Measurements from ENCODE around the gene SP100.
A peak's percentile ranks its signal among the peaks of the same experiment; 100 is the strongest.

Gene SP100

GRCh38 chr2:230502593-230502992 lies 86.6 kb downstream of the SP100 start:
- H3K4me1 Mint-ChIP-seq (ENCODE audit: low read depth), result no peaks in the 10 kb centered on the region
- no peaks in the 10 kb centered on the region for H3K9me3 Mint-ChIP-seq
- no peak for DNase-seq (ENCODE audit: low spot score)
- no peak overlapping the region for H3K4me3 Mint-ChIP-seq
- H3K27me3 Mint-ChIP-seq (ENCODE audit: low read depth), result no peaks in the 10 kb centered on the region
- H3K36me3 Mint-ChIP-seq (ENCODE audit: low read depth), result peaks cover 88% of the 10 kb centered on the region
- H3K27ac Mint-ChIP-seq, result no peak overlapping the region

- no peak overlapping the region for H3K4me3 Mint-ChIP-seq
- no peaks in the 10 kb centered on the region for H3K4me1 Mint-ChIP-seq (ENCODE audit: low read depth)
- no peak for DNase-seq (ENCODE audit: low spot score)
- H3K36me3 Mint-ChIP-seq (ENCODE audit: low read depth), result peaks cover 90% of the 10 kb centered on the region
- H3K27ac Mint-ChIP-seq, result no peak overlapping the region
- H3K27me3 Mint-ChIP-seq (ENCODE audit: low read depth), result no peaks in the 10 kb centered on the region
- H3K9me3 Mint-ChIP-seq, result no peaks in the 10 kb centered on the region
These were observed 87.8 kb downstream of the SP100 start for GRCh38 chr2:230503798-230504197.

GRCh38 chr2:230505162-230505561 lies 89.2 kb downstream of the SP100 start:
- no peak overlapping the region for H3K4me3 Mint-ChIP-seq
- no peak for DNase-seq (ENCODE audit: low spot score)
- no peaks in the 10 kb centered on the region for H3K9me3 Mint-ChIP-seq
- H3K27me3 Mint-ChIP-seq (ENCODE audit: low read depth), result no peaks in the 10 kb centered on the region
- no peaks in the 10 kb centered on the region for H3K4me1 Mint-ChIP-seq (ENCODE audit: low read depth)
- H3K36me3 Mint-ChIP-seq (ENCODE audit: low read depth), result peaks cover 89% of the 10 kb centered on the region
- no peak overlapping the region for H3K27ac Mint-ChIP-seq

GRCh38 chr2:230512955-230513748 lies 97.2 kb downstream of the SP100 start:
- no peak overlapping the region for H3K27ac Mint-ChIP-seq
- no peak for DNase-seq (ENCODE audit: low spot score)
- peaks cover 2% of the 10 kb centered on the region for H3K4me1 Mint-ChIP-seq (ENCODE audit: low read depth)
- no peak overlapping the region for H3K4me3 Mint-ChIP-seq
- H3K36me3 Mint-ChIP-seq (ENCODE audit: low read depth), result peaks cover 70% of the 10 kb centered on the region
- H3K27me3 Mint-ChIP-seq (ENCODE audit: low read depth), result no peaks in the 10 kb centered on the region
- H3K9me3 Mint-ChIP-seq, result peaks cover 6% of the 10 kb centered on the region

GRCh38 chr2:230520061-230520874 lies 104.3 kb downstream of the SP100 start:
- Mint-ChIP-seq H3K9me3 (peaks cover 47% of the 10 kb centered on the region), H3K27me3 (ENCODE audit: low read depth) (no peaks in the 10 kb centered on the region), H3K4me3 (no peak overlapping the region), H3K4me1 (ENCODE audit: low read depth) (peaks cover 1% of the 10 kb centered on the region), H3K36me3 (ENCODE audit: low read depth) (peaks cover 63% of the 10 kb centered on the region), H3K27ac (no peak overlapping the region)
- no peak for DNase-seq (ENCODE audit: low spot score)

- Mint-ChIP-seq H3K4me3 (no peak overlapping the region), H3K36me3 (ENCODE audit: low read depth) (peaks cover 64% of the 10 kb centered on the region), H3K27ac (no peak overlapping the region), H3K27me3 (ENCODE audit: low read depth) (no peaks in the 10 kb centered on the region), H3K9me3 (peaks cover 46% of the 10 kb centered on the region), H3K4me1 (ENCODE audit: low read depth) (no peaks in the 10 kb centered on the region)
- no peak for DNase-seq (ENCODE audit: low spot score)
These were observed 104.8 kb downstream of the SP100 start for GRCh38 chr2:230520875-230521155.

GRCh38 chr2:230521386-230521785 lies 105.4 kb downstream of the SP100 start:
- no peak for DNase-seq (ENCODE audit: low spot score)
- Mint-ChIP-seq H3K4me1 (ENCODE audit: low read depth) (no peaks in the 10 kb centered on the region), H3K36me3 (ENCODE audit: low read depth) (peaks cover 63% of the 10 kb centered on the region), H3K9me3 (peaks cover 48% of the 10 kb centered on the region), H3K27ac (no peak overlapping the region), H3K4me3 (no peak overlapping the region), H3K27me3 (ENCODE audit: low read depth) (no peaks in the 10 kb centered on the region)

- Mint-ChIP-seq H3K4me3 (no peak overlapping the region), H3K36me3 (ENCODE audit: low read depth) (peaks cover 67% of the 10 kb centered on the region), H3K27me3 (ENCODE audit: low read depth) (no peaks in the 10 kb centered on the region), H3K4me1 (ENCODE audit: low read depth) (no peaks in the 10 kb centered on the region), H3K9me3 (peaks cover 67% of the 10 kb centered on the region), H3K27ac (no peak overlapping the region)
- no peak for DNase-seq (ENCODE audit: low spot score)
These were observed 109.7 kb downstream of the SP100 start for GRCh38 chr2:230525682-230526081.

- DNase-seq (ENCODE audit: low spot score), result peak; percentile 57
- Mint-ChIP-seq H3K36me3 (ENCODE audit: low read depth) (peaks cover 54% of the 10 kb centered on the region), H3K27ac (no peak overlapping the region), H3K4me3 (no peak overlapping the region), H3K27me3 (ENCODE audit: low read depth) (no peaks in the 10 kb centered on the region), H3K9me3 (no peaks in the 10 kb centered on the region), H3K4me1 (ENCODE audit: low read depth) (peaks cover 38% of the 10 kb centered on the region)
These were observed 121.6 kb downstream of the SP100 start for GRCh38 chr2:230537531-230537976.

- H3K36me3 Mint-ChIP-seq (ENCODE audit: low read depth), result peaks cover 71% of the 10 kb centered on the region
- H3K27ac Mint-ChIP-seq, result no peak overlapping the region
These were observed 124.3 kb downstream of the SP100 start for GRCh38 chr2:230540332-230540731.

GRCh38 chr2:230541934-230542380 lies 126.0 kb downstream of the SP100 start:
- Mint-ChIP-seq H3K4me3 (no peak overlapping the region), H3K9me3 (peaks cover 11% of the 10 kb centered on the region), H3K36me3 (ENCODE audit: low read depth) (peaks cover 66% of the 10 kb centered on the region), H3K4me1 (ENCODE audit: low read depth) (peaks cover 29% of the 10 kb centered on the region), H3K27me3 (ENCODE audit: low read depth) (no peaks in the 10 kb centered on the region), H3K27ac (no peak overlapping the region)
- no peak for DNase-seq (ENCODE audit: low spot score)

More at GRCh38 chr2:230540332-230540731, 124.3 kb downstream of the SP100 start:
- H3K9me3 Mint-ChIP-seq, result peaks cover 11% of the 10 kb centered on the region
- H3K27me3 Mint-ChIP-seq (ENCODE audit: low read depth), result no peaks in the 10 kb centered on the region
- DNase-seq (ENCODE audit: low spot score), result no peak
- no peak overlapping the region for H3K4me3 Mint-ChIP-seq
- H3K4me1 Mint-ChIP-seq (ENCODE audit: low read depth), result peaks cover 38% of the 10 kb centered on the region

GRCh38 chr2:230542751-230543150 lies 126.8 kb downstream of the SP100 start:
- Mint-ChIP-seq H3K4me3 (no peak overlapping the region), H3K9me3 (peaks cover 11% of the 10 kb centered on the region), H3K4me1 (ENCODE audit: low read depth) (peaks cover 23% of the 10 kb centered on the region), H3K36me3 (ENCODE audit: low read depth) (peaks cover 60% of the 10 kb centered on the region), H3K27ac (no peak overlapping the region), H3K27me3 (ENCODE audit: low read depth) (no peaks in the 10 kb centered on the region)
- DNase-seq (ENCODE audit: low spot score), result no peak

GRCh38 chr2:230552181-230552580 lies 136.2 kb downstream of the SP100 start:
- peaks cover 1% of the 10 kb centered on the region for H3K36me3 Mint-ChIP-seq (ENCODE audit: low read depth)
- no peak for DNase-seq (ENCODE audit: low spot score)
- H3K27ac Mint-ChIP-seq, result no peak overlapping the region
- no peaks in the 10 kb centered on the region for H3K27me3 Mint-ChIP-seq (ENCODE audit: low read depth)
- H3K9me3 Mint-ChIP-seq, result peaks cover 20% of the 10 kb centered on the region
- H3K4me1 Mint-ChIP-seq (ENCODE audit: low read depth), result peaks cover 10% of the 10 kb centered on the region
- no peak overlapping the region for H3K4me3 Mint-ChIP-seq

GRCh38 chr2:230557065-230557464 lies 141.1 kb downstream of the SP100 start:
- Mint-ChIP-seq H3K4me1 (ENCODE audit: low read depth) (peaks cover 13% of the 10 kb centered on the region), H3K9me3 (peaks cover 28% of the 10 kb centered on the region), H3K27ac (no peak overlapping the region), H3K27me3 (ENCODE audit: low read depth) (peaks cover 14% of the 10 kb centered on the region), H3K36me3 (ENCODE audit: low read depth) (peaks cover 3% of the 10 kb centered on the region), H3K4me3 (no peak overlapping the region)
- DNase-seq (ENCODE audit: low spot score), result no peak
